ENCODE data around the gene CLDN9. TPM values are rescaled to one million over a fixed set of nuclear protein-coding genes. Genes with fewer than 3 reads are reported as not detected.

CLDN9 gene
- total and polyA plus RNA-seq, 9 of the 15 experiments (the other 6 are each of a cell fraction or from before 2014, with no cell fraction given): 0.12 to 0.44 (median 0.22) TPM; not detected in 4

DNA sequence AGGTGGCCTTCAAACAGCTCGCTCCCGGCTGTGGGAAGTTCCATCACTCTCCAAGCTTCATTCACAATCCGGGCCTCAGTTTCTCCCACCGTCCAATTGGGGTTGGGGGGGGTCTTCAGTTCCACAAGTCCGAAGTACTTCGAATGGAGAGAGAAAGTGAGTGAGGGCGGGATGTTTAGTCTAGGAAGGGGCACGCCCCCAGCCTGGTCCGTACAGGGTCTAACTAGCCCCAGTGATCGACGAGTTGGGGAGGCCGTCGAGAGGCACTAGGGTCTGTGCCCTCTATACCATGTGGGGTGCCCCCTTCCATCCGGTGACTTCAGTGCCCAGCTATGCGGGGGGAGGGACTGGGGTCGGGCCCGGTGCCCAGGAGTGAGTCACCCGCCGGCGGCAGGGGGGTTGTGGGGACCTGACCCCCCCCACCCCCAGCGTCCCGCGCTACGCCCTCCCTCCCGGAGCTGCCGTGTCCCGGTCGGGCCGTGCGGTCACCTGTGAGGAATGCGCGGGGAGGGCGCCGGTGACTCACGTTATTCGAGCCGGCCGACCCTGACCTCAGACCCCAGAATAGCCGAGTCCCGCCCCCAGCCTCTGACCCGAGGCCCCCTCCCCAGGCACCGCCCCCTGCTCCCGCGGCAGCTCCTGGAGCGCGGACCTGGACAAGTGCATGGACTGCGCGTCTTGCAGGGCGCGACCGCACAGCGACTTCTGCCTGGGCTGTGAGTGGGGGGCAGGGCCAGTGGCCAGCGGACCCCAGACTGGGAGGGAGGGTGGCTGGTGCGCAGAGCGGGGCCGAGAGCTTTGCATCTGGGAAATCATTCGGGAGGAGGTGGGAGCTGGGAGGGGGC is 8.1 kb downstream of the CLDN9 start (continued):
- TF ChIP-seq ZNF75A (CRISPR knock-in tag; IDR thresholded peaks at IDR 0.05): no peak
- TF ChIP-seq CHD2 (IDR thresholded peaks at IDR 0.05; ENCODE audit: low read depth, low read length): no peak; the same call in 1 of the 2 replicates
- TF ChIP-seq RB1 (IDR thresholded peaks at IDR 0.05; ENCODE audit: low read depth): peak; percentile 20; the same call in 1 of the 2 replicates
- no peak for TF ChIP-seq SRSF1 (IDR thresholded peaks at IDR 0.05; ENCODE audit: low read depth, low read length)
- TF ChIP-seq, protein P1, sequence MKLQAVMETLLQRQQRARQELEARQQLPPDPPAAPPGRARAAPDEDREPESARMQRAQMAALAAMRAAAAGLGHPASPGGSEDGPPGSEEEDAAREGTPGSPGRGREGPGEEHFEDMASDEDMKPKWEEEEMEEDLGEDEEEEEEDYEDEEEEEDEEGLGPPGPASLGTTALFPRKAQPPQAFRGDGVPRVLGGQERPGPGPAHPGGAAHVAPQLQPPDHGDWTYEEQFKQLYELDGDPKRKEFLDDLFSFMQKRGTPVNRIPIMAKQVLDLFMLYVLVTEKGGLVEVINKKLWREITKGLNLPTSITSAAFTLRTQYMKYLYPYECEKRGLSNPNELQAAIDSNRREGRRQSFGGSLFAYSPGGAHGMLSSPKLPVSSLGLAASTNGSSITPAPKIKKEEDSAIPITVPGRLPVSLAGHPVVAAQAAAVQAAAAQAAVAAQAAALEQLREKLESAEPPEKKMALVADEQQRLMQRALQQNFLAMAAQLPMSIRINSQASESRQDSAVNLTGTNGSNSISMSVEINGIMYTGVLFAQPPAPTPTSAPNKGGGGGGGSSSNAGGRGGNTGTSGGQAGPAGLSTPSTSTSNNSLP (IDR thresholded peaks at IDR 0.05; ENCODE audit: borderline replicate concordance, low read depth, low read length): no peak
- TF ChIP-seq ZNF766 (CRISPR knock-in tag; conservative IDR thresholded peaks at IDR 0.05): peak; percentile 18; the same call in 1 of the 2 replicates
- TF ChIP-seq ZNF146 (CRISPR knock-in tag; IDR thresholded peaks at IDR 0.05; ENCODE audit: unreplicated experiment): no peak
- TF ChIP-seq ILF3 (IDR thresholded peaks at IDR 0.05; ENCODE audit: borderline replicate concordance): no peak
- TF ChIP-seq GTF2E2 (tag; IDR thresholded peaks at IDR 0.05): 0 out of 2 replicates have a peak, but pooled peaks have one; percentile 9
- no peak for TF ChIP-seq ZNF76 (CRISPR knock-in tag; IDR thresholded peaks at IDR 0.05; ENCODE audit: borderline replicate concordance)
- TF ChIP-seq MIER1 (IDR thresholded peaks at IDR 0.05; ENCODE audit: low read depth): no peak
- TF ChIP-seq KDM2B (CRISPR knock-in tag; IDR thresholded peaks at IDR 0.05): no peak
- TF ChIP-seq EGR1 (conservative IDR thresholded peaks at IDR 0.05): peak; percentile 18
- TF ChIP-seq CBFB (CRISPR knock-in tag; IDR thresholded peaks at IDR 0.05): no peak
- peak; percentile 94; the same call in 1 of the 2 replicates for TF ChIP-seq KAT7 (CRISPR knock-in tag; IDR thresholded peaks at IDR 0.05; ENCODE audit: borderline replicate concordance)
- peak in 1 of 3 experiments; percentile 5 for TF ChIP-seq YY1 (IDR thresholded peaks at IDR 0.05; ENCODE audit: borderline replicate concordance in 1 of 3, control insufficient read depth in 1 of 3, extremely low read depth in 1 of 3, insufficient read depth in 3 of 3, insufficient read length in 1 of 3, insufficient replicate concordance in 2 of 3, low read depth in 1 of 3, low read length in 2 of 3)
- no peak for TF ChIP-seq RFX5 (IDR thresholded peaks at IDR 0.05; ENCODE audit: low read depth, low read length)
- peak; percentile 18; the same call in 1 of the 2 replicates for TF ChIP-seq MTA1 (IDR thresholded peaks at IDR 0.05; ENCODE audit: borderline replicate concordance)
- TF ChIP-seq ZNF274 (IDR thresholded peaks at IDR 0.05; ENCODE audit: borderline replicate concordance, low read depth, low read length): no peak
- TF ChIP-seq, protein P2, sequence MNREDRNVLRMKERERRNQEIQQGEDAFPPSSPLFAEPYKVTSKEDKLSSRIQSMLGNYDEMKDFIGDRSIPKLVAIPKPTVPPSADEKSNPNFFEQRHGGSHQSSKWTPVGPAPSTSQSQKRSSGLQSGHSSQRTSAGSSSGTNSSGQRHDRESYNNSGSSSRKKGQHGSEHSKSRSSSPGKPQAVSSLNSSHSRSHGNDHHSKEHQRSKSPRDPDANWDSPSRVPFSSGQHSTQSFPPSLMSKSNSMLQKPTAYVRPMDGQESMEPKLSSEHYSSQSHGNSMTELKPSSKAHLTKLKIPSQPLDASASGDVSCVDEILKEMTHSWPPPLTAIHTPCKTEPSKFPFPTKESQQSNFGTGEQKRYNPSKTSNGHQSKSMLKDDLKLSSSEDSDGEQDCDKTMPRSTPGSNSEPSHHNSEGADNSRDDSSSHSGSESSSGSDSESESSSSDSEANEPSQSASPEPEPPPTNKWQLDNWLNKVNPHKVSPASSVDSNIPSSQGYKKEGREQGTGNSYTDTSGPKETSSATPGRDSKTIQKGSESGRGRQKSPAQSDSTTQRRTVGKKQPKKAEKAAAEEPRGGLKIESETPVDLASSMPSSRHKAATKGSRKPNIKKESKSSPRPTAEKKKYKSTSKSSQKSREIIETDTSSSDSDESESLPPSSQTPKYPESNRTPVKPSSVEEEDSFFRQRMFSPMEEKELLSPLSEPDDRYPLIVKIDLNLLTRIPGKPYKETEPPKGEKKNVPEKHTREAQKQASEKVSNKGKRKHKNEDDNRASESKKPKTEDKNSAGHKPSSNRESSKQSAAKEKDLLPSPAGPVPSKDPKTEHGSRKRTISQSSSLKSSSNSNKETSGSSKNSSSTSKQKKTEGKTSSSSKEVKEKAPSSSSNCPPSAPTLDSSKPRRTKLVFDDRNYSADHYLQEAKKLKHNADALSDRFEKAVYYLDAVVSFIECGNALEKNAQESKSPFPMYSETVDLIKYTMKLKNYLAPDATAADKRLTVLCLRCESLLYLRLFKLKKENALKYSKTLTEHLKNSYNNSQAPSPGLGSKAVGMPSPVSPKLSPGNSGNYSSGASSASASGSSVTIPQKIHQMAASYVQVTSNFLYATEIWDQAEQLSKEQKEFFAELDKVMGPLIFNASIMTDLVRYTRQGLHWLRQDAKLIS (CRISPR knock-in tag; IDR thresholded peaks at IDR 0.05): peak; percentile 35; the same call in 1 of the 2 replicates
- TF ChIP-seq RBM22 (IDR thresholded peaks at IDR 0.05; ENCODE audit: low read depth, low read length, poor library complexity, severe bottlenecking): peak; percentile 27
- no peak for TF ChIP-seq DACH1 (IDR thresholded peaks at IDR 0.05; ENCODE audit: partially characterized antibody)
